Measurements from ENCODE around the gene BMAL1. TPM values are rescaled to one million over a fixed set of nuclear protein-coding genes. Genes with fewer than 3 reads are reported as not detected.

The BMAL1 gene
- total RNA-seq, 1 experiment from 2014 or later, result 3.3 TPM

DNA sequence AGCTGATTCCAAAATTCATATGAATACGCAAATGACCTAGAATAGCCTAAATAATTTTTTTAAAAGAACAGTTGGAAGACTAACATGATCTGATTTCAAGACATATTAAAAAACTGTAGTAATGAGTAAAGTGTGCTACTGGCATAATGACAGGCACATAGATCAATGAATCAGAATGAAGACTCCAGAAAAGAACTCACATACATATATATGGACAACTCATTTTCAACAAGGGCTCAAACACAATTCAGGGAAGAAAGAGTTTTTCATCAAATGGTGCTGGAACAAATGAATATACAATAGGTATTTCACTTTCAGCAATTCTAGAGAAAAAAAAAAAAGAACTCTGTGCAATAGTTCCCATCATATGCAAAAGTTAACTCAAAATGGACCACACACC, 151.7 kb downstream of the BMAL1 start:
- Histone ChIP-seq H3K9ac (ENCODE audit: extremely low read depth, insufficient read length, low read length) (no peak overlapping the region), H4K20me1 (ENCODE audit: control insufficient read depth, insufficient read depth, insufficient read length) (no peaks in the 10 kb centered on the region), H3K79me1 (ENCODE audit: insufficient read depth, low read depth, low read length, poor library complexity, severe bottlenecking) (no peaks in the 10 kb centered on the region), H3K27me3 (ENCODE audit: insufficient read depth, low read length) (no peaks in the 10 kb centered on the region), H3K56ac (ENCODE audit: insufficient read length, low read depth, low read length) (no peak overlapping the region), H2BK15ac (ENCODE audit: low read depth, low read length) (no peak overlapping the region), H3K23ac (ENCODE audit: insufficient read length, low read depth, low read length) (no peak overlapping the region), H2BK12ac (ENCODE audit: insufficient read length, low read depth, low read length) (no peak overlapping the region), H3K4me2 (ENCODE audit: insufficient read depth, insufficient read length, low read length) (no peak overlapping the region), H3K79me2 (ENCODE audit: insufficient read depth, low read length) (no peaks in the 10 kb centered on the region; the same call in 1 of the 2 replicates), H3T11ph (ENCODE audit: low read length) (no peak overlapping the region), H3K27ac (ENCODE audit: insufficient read length, low read depth, low read length) (no peak overlapping the region), H3K14ac (ENCODE audit: insufficient read depth, low read length) (no peak overlapping the region), H2AFZ (ENCODE audit: low read length) (no peak overlapping the region), H3K4me1 (ENCODE audit: insufficient read depth, low read length) (no peaks in the 10 kb centered on the region), H2BK120ac (ENCODE audit: low read depth, low read length, poor library complexity, severe bottlenecking) (no peak overlapping the region), H4K91ac (ENCODE audit: insufficient read length, low read depth, low read length) (no peak overlapping the region), H2BK5ac (ENCODE audit: insufficient read length, low read length) (no peak overlapping the region), H3K18ac (ENCODE audit: insufficient read length, low read depth, low read length) (no peak overlapping the region), H4K5ac (ENCODE audit: insufficient read length, low read depth, low read length) (no peak overlapping the region), H2AK5ac (ENCODE audit: insufficient read length, low read length) (no peak overlapping the region), H3K9me3 (ENCODE audit: control insufficient read depth, low read depth, low read length) (no peaks in the 10 kb centered on the region), H3K4ac (ENCODE audit: low read depth, low read length) (no peak overlapping the region), H4K8ac (replicated peaks; ENCODE audit: insufficient read length, low read depth, low read length) (no peak overlapping the region), H3K23me2 (ENCODE audit: insufficient read length, low read depth, low read length, poor library complexity, severe bottlenecking) (no peaks in the 10 kb centered on the region), H2BK20ac (ENCODE audit: low read depth, low read length, poor library complexity, severe bottlenecking) (no peak overlapping the region)
- no CpG with 5 or more reads among the region's 1 CpG for WGBS (ENCODE audit: extremely low coverage, insufficient read length, low lambda C conversion rate)
- Mint-ChIP-seq H3K9me3 (peaks cover 31 to 36% of the 10 kb centered on the region in 2 experiments), H3K4me3 (no peak overlapping the region), H3K36me3 (ENCODE audit: insufficient read depth in 1 of 3, low read depth in 3 of 3) (peaks cover 17 to 48% (median 34%) of the 10 kb centered on the region in 3 experiments), H3K27ac (no peak overlapping the region), H3K27me3 (ENCODE audit: low read depth) (no peaks in the 10 kb centered on the region), H3K4me1 (peaks cover 10 to 17% of the 10 kb centered on the region in 2 experiments)
- DNase-seq, result no peak
- TF ChIP-seq, protein P1, sequence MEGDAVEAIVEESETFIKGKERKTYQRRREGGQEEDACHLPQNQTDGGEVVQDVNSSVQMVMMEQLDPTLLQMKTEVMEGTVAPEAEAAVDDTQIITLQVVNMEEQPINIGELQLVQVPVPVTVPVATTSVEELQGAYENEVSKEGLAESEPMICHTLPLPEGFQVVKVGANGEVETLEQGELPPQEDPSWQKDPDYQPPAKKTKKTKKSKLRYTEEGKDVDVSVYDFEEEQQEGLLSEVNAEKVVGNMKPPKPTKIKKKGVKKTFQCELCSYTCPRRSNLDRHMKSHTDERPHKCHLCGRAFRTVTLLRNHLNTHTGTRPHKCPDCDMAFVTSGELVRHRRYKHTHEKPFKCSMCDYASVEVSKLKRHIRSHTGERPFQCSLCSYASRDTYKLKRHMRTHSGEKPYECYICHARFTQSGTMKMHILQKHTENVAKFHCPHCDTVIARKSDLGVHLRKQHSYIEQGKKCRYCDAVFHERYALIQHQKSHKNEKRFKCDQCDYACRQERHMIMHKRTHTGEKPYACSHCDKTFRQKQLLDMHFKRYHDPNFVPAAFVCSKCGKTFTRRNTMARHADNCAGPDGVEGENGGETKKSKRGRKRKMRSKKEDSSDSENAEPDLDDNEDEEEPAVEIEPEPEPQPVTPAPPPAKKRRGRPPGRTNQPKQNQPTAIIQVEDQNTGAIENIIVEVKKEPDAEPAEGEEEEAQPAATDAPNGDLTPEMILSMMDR (conservative IDR thresholded peaks at IDR 0.05), result no peak
